ENCODE measurements around the gene ACTC1. TPM values are rescaled to one million over a fixed set of nuclear protein-coding genes. Genes with fewer than 3 reads are reported as not detected.

Gene ACTC1
- total and polyA plus RNA-seq, 10 of the 15 experiments (the other 5 are each of a cell fraction or from before 2014, with no cell fraction given) = 1.6 TPM; not detected in 9

GRCh38 chr15:34838282-34838681, 42.9 kb upstream of the ACTC1 start:
- no peak for DNase-seq (ENCODE audit: low read depth, low spot score)
- no TSS peak for BruUV-seq (replicated peaks)
- TF ChIP-seq NR2C1 (IDR thresholded peaks at IDR 0.05) (no peak), BCL3 (IDR thresholded peaks at IDR 0.05; ENCODE audit: borderline replicate concordance, insufficient read depth, low read depth, low read length, poor library complexity, severe bottlenecking) (no peak), HDAC6 (IDR thresholded peaks at IDR 0.05; ENCODE audit: unreplicated experiment) (no peak), SMC3 (IDR thresholded peaks at IDR 0.05; ENCODE audit: borderline replicate concordance, low read length) (no peak), IRF3 (IDR thresholded peaks at IDR 0.05) (no peak), MYB (IDR thresholded peaks at IDR 0.05; ENCODE audit: borderline replicate concordance, low read depth, low read length) (no peak), MEF2A (IDR thresholded peaks at IDR 0.05; ENCODE audit: insufficient read depth, low read depth, low read length) (no peak), NBN (IDR thresholded peaks at IDR 0.05) (no peak), NFYB (IDR thresholded peaks at IDR 0.05; ENCODE audit: insufficient read depth, low read depth, low read length) (no peak), GATAD2B (conservative IDR thresholded peaks at IDR 0.05; ENCODE audit: low read depth) (no peak), CHD2 (IDR thresholded peaks at IDR 0.05; ENCODE audit: borderline replicate concordance, low read depth, low read length) (no peak), YBX1 (IDR thresholded peaks at IDR 0.05) (no peak)
- TF ChIP-seq, protein P1, sequence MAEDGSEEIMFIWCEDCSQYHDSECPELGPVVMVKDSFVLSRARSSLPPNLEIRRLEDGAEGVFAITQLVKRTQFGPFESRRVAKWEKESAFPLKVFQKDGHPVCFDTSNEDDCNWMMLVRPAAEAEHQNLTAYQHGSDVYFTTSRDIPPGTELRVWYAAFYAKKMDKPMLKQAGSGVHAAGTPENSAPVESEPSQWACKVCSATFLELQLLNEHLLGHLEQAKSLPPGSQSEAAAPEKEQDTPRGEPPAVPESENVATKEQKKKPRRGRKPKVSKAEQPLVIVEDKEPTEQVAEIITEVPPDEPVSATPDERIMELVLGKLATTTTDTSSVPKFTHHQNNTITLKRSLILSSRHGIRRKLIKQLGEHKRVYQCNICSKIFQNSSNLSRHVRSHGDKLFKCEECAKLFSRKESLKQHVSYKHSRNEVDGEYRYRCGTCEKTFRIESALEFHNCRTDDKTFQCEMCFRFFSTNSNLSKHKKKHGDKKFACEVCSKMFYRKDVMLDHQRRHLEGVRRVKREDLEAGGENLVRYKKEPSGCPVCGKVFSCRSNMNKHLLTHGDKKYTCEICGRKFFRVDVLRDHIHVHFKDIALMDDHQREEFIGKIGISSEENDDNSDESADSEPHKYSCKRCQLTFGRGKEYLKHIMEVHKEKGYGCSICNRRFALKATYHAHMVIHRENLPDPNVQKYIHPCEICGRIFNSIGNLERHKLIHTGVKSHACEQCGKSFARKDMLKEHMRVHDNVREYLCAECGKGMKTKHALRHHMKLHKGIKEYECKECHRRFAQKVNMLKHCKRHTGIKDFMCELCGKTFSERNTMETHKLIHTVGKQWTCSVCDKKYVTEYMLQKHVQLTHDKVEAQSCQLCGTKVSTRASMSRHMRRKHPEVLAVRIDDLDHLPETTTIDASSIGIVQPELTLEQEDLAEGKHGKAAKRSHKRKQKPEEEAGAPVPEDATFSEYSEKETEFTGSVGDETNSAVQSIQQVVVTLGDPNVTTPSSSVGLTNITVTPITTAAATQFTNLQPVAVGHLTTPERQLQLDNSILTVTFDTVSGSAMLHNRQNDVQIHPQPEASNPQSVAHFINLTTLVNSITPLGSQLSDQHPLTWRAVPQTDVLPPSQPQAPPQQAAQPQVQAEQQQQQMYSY (CRISPR knock-in tag; IDR thresholded peaks at IDR 0.05) = no peak
- intact Hi-C loops (cut with micrococcal nuclease; ENCODE audit: unreplicated experiment) = no loop called here
- H3K4me2 ChIP-seq (ENCODE audit: control insufficient read depth, insufficient read depth) = no peak overlapping the region
- H3K4me1 ChIP-seq (ENCODE audit: control insufficient read depth, insufficient read depth, low read length) = no peaks in the 10 kb centered on the region
- no peak overlapping the region for H3K27ac ChIP-seq (ENCODE audit: control insufficient read depth, insufficient read depth)
- ChIA-PET CTCF (no interaction called here), RAD21 (ENCODE audit: unreplicated experiment) (no interaction called here), SMC1A (ENCODE audit: uncharacterized antibody, unreplicated experiment) (interaction anchor here (1.1 kb wide), 1 partner anchor 74 kb away, joined by 3 read pairs; no protein-coding TSS in a partner anchor), POLR2A (no interaction called here)
- no peaks in the 10 kb centered on the region for H3K36me3 ChIP-seq (ENCODE audit: control insufficient read depth in 2 of 2, insufficient read depth in 2 of 2, low read length in 1 of 2)
- no peak for FAIRE-seq
- H3K9ac ChIP-seq (ENCODE audit: control insufficient read depth, insufficient read depth, low read length) = no peak overlapping the region
- in situ Hi-C loops (cut with MboI) = no loop called here
- no peak for ATAC-seq
- H3K79me2 ChIP-seq (ENCODE audit: control insufficient read depth, insufficient read depth, low read length) = no peaks in the 10 kb centered on the region
- H3K27me3 ChIP-seq (replicated peaks in 1 of 2; ENCODE audit: control insufficient read depth in 2 of 2, insufficient read depth in 2 of 2, low read length in 1 of 2) = no peaks in the 10 kb centered on the region
- H3K9me3 ChIP-seq (replicated peaks; ENCODE audit: control insufficient read depth, insufficient read depth, low read length) = no peaks in the 10 kb centered on the region
- WGBS (ENCODE audit: insufficient coverage, insufficient replicate concordance, low lambda C conversion rate, missing lambda C conversion rate) = 70% methylated on average over 3 of the region's 3 CpGs
- H3K4me3 ChIP-seq = no peak overlapping the region
- no peaks in the 10 kb centered on the region for H4K20me1 ChIP-seq (ENCODE audit: control insufficient read depth, insufficient read depth)
- no peak overlapping the region for H2AFZ ChIP-seq (ENCODE audit: control insufficient read depth, low read depth, low read length)

All from GM12878 (cell line).